ENCODE results near the gene FBL.

The FBL gene

DNA sequence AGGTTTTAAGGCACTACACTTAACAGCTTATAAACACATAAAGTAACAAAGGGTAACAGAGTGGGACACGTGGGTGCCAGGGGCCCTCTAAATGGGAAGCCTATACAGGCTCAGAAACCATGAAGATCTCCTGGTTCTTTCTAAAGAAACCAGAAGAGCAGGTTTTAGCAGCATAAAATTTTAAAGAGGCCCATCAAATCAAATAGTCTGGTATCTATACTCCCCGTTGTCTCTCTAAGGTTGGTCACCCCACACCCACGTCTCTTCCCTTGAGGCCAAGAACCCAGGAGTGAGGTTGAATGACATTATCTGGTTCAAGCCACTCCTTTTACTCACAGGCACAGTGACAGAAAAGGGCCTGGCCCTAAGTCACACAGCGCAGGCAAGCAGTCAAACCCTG lies 7.6 kb downstream of the FBL start:
- ChIA-PET CTCF (interaction anchor here (1.3 kb wide), 1 partner anchor 18 kb away, joined by 4 read pairs; no protein-coding TSS in a partner anchor), POLR2A (no interaction called here)
- DNase-seq (ENCODE audit: low read depth, low spot score): no peak
- TF ChIP-seq, protein P1, sequence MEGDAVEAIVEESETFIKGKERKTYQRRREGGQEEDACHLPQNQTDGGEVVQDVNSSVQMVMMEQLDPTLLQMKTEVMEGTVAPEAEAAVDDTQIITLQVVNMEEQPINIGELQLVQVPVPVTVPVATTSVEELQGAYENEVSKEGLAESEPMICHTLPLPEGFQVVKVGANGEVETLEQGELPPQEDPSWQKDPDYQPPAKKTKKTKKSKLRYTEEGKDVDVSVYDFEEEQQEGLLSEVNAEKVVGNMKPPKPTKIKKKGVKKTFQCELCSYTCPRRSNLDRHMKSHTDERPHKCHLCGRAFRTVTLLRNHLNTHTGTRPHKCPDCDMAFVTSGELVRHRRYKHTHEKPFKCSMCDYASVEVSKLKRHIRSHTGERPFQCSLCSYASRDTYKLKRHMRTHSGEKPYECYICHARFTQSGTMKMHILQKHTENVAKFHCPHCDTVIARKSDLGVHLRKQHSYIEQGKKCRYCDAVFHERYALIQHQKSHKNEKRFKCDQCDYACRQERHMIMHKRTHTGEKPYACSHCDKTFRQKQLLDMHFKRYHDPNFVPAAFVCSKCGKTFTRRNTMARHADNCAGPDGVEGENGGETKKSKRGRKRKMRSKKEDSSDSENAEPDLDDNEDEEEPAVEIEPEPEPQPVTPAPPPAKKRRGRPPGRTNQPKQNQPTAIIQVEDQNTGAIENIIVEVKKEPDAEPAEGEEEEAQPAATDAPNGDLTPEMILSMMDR (IDR thresholded peaks at IDR 0.05; ENCODE audit: insufficient read depth, low read length, missing control alignments): no peak
- H3K4me3 ChIP-seq (ENCODE audit: low read depth, low read length): no peak overlapping the region

DNA sequence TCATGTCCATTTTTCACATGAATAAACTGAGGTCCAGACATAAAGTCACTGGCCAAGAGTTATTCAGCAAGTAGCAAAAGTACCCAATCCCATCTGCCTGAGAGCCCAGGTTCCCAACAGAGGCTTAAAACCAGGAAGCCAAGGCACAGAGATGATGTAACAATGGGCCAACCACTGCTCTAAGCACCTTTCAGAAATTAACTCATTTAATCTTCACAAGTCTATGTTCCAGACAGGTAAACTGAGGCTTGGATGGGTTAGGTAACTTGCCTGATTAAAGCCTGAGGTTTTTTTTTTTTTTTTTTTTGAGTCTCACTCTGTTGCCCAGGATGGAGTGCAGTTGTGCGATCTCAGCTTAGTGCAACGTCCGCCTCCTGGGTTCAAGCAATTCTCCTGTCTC lies 8.2 kb downstream of the FBL start:
- POLR2A ChIA-PET: no interaction called here
- no peak overlapping the region for H3K4me3 ChIP-seq (ENCODE audit: low read depth, low read length)
- CTCF ChIA-PET: interaction anchor here (1.3 kb wide), 1 partner anchor 17 kb away, joined by 4 read pairs; no protein-coding TSS in a partner anchor
- DNase-seq (ENCODE audit: low read depth, low spot score): no peak
- TF ChIP-seq, protein P1 (IDR thresholded peaks at IDR 0.05; ENCODE audit: insufficient read depth, low read length, missing control alignments): no peak

DNA sequence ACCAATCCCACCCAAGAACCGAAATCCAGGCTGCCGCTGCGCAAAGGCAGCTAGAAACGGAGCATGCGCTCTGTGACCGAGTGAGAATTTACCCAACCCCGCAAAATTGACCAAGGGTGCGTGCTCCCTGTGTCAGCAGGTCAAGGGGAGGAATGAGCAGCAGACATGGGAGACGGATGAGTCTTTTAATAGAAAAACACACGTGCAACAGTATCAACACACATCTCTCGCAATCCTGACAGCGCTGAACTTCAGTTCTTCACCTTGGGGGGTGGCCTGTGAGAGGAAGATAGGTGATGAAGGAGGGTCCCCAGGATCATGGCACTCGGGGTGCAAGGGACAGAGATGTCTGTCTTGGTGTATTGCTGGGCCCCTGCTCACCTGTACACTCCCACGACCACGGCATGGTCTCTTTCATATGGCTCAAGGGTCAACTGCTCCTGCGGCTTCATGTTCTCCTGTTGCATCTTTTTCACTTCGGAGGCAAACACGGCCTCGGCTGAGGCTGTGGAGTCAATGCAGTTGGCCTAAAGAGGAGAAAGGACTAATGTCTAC lies 11.8 kb downstream of the FBL start:
- ChIA-PET POLR2A (interaction anchor here (1.5 kb wide), 2 partner anchors 8 to 399 kb away, joined by 4 to 10 read pairs; partner anchors contain the start of gene RPS16), CTCF (interaction anchor here (1.5 to 2.1 kb wide), 3 partner anchors 9 to 136 kb away, joined by 4 to 40 read pairs (median 5); partner anchors contain the start of gene PSMC4)
- no peak for DNase-seq (ENCODE audit: low read depth, low spot score)
- H3K4me3 ChIP-seq (ENCODE audit: low read depth, low read length): no peak overlapping the region
- TF ChIP-seq, protein P1 (IDR thresholded peaks at IDR 0.05; ENCODE audit: insufficient read depth, low read length, missing control alignments): no peak

DNA sequence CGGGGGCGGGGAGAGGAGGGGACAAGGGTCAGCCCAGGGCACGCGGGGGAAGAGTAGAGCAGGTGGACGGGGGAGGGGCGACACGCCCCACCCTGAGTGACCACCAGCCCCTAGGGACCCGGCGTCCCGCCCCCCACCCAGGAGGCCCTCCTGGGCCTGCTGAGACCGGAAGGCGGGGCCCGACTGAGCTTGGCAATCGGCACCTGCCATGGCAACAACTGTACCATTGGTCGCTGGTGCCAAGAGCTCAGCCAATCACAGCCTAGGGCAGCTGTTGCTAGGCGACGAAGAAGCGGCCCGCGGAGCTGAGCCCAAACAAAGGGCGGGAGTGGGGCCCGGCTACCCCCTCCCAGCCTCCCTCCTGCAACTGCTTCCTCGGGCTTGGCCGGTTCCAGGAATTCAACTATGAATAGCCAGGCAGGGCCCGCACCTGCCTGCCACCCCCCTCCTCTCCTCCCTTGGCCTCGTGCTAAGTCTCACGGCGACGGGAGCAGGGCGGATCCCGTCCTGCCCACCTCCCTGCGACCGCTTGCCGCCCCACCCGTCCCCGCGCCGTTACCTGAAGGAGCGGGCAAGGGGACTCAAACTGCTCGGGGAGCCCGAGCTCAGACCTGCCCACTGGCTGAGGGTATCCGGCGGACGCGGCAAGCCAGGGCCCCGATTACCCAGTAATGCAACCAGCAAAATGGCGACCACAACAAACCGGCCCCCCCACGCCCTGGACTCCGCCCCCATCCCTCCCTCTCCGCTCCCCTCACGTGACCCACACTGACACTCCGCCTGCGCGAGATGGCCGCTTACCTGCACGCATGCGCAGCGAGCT lies 12.5 kb downstream of the FBL start, which contains the start of gene DYRK1B:
Gene DYRK1B (minus strand): TSS at position 699 of the 823 bp plus-strand sequence. CDS start 2,295 bp downstream, outside the sequence.
- CTCF ChIA-PET: interaction anchor here (1.0 to 2.1 kb wide), 5 partner anchors 9 to 137 kb away, joined by 3 to 40 read pairs (median 5); partner anchors contain the start of gene PSMC4
- peak within 1 kb of the TSS; percentile 90 for H3K4me3 ChIP-seq (ENCODE audit: low read depth, low read length)
- peak; percentile 73 for DNase-seq (ENCODE audit: low read depth, low spot score)
- TF ChIP-seq, protein P1 (IDR thresholded peaks at IDR 0.05; ENCODE audit: insufficient read depth, low read length, missing control alignments): no peak
- POLR2A ChIA-PET: interaction anchor here (0.5 to 1.5 kb wide), 4 partner anchors 9 to 398 kb away, joined by 4 to 10 read pairs (median 4); partner anchors contain the start of gene RPS16

DNA sequence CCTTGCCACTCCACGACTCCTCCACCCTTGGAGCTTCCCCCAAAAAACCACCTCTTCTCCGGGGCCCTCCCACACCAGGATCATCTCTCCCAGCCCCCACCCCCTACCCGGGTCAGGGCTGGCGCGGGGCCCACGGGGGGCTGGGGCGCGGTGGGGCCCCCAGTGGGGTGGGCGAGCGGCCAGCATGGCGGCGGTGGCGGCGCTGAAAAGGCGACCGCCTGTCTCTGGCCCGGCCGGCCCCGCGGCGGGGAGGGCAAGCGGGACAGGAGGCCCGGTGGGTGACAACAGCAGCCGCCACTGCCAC lies 13.1 kb downstream of the FBL start:
- H3K4me3 ChIP-seq (ENCODE audit: low read depth, low read length): peak overlapping the region; percentile 90
- DNase-seq (ENCODE audit: low read depth, low spot score): no peak
- ChIA-PET POLR2A (interaction anchor here (0.9 to 1.5 kb wide), 3 partner anchors 8 to 397 kb away, joined by 4 to 10 read pairs (median 4); partner anchors contain the start of gene RPS16), CTCF (interaction anchor here (1.0 to 2.1 kb wide), 5 partner anchors 8 to 137 kb away, joined by 3 to 40 read pairs (median 5); partner anchors contain the start of gene PSMC4)
- TF ChIP-seq, protein P1 (IDR thresholded peaks at IDR 0.05; ENCODE audit: insufficient read depth, low read length, missing control alignments): no peak
